Naive thymus-derived CD8-positive, alpha-beta T cell (primary cell): Measurements from ENCODE around the gene TLNRD1. TPM values are rescaled to one million over a fixed set of nuclear protein-coding genes. Genes with fewer than 3 reads are reported as not detected.

ENCODE experiments used
- ATAC-seq, 2 donors: fragments of 150-1000 bp; cut with Tn5 transposase in 1 of 2; sonication (Bioruptor Pico), chemical (Tn5 transposase) in 1 of 2; 1 replicate in 1 of 2; 2 replicates in 1 of 2; pipeline ENCODE4 v1.10.0; 2021; ENCODE audit warnings: mild to moderate bottlenecking in 2 of 2, moderate library complexity in 2 of 2
- POLR2A ChIA-PET: fragments of 350-600 bp; sonication (Branson Sonifier 250); formaldehyde crosslinking; loops from one replicate; lab custom pipeline; 2021; ENCODE audit warnings: antibody characterized with exemption; lab: Charles Lee
- DNase-seq, 10 donors: peaks; one replicate each; pipeline versions ENCODE4 v3.0.0 to v3.0.0-alpha.2; 2020 to 2022
- H3K27ac Mint-ChIP-seq, 10 donors: one replicate each; pipeline ENCODE4 v1.8.0; 2020 to 2022; ENCODE audit warnings: mild to moderate bottlenecking in 10 of 10, mixed read lengths in 10 of 10, moderate library complexity in 4 of 10, inconsistent platforms in 1 of 10
- H3K27me3 Mint-ChIP-seq, 5 donors: one replicate each; pipeline ENCODE4 v1.8.0; 2021 to 2022; ENCODE audit warnings: mixed read lengths in 5 of 5
- H3K36me3 Mint-ChIP-seq, 3 donors: one replicate each; pipeline ENCODE4 v1.8.0; 2020 to 2022; ENCODE audit warnings: mixed read lengths in 3 of 3, mild to moderate bottlenecking in 2 of 3, inconsistent platforms in 1 of 3
- H3K4me1 Mint-ChIP-seq, 4 donors: one replicate each; pipeline ENCODE4 v1.8.0; 2021 to 2022; ENCODE audit warnings: mixed read lengths in 4 of 4
- H3K4me3 Mint-ChIP-seq, 10 donors: one replicate each; pipeline ENCODE4 v1.8.0; 2020 to 2022; ENCODE audit warnings: mild to moderate bottlenecking in 10 of 10, mixed read lengths in 10 of 10, moderate library complexity in 6 of 10, inconsistent platforms in 1 of 10
- H3K9me3 Mint-ChIP-seq, 9 donors: one replicate each; pipeline ENCODE4 v1.8.0; 2020 to 2022; ENCODE audit warnings: mixed read lengths in 9 of 9, mild to moderate bottlenecking in 3 of 9, inconsistent platforms in 1 of 9, moderate library complexity in 1 of 9
- polyA plus RNA-seq, 3 donors: library from polyadenylated mRNA; unstranded; fragments of 300-500 nt; fragmentation: Illumina TruSeq; gene quantifications; one replicate each; pipeline ENCODE4 v1.2.3, GENCODE V29; 2021
- total RNA-seq, 8 experiments: library from RNA in 2 of 8; stranded (reverse) in 2 of 8; gene quantifications; one replicate each; pipeline ENCODE4 v1.2.3 and lab custom pipeline; 2021 to 2026

TLNRD1 gene
- total and polyA plus RNA-seq, 5 experiments from 2014 or later, result 2.2 to 19.6 (median 2.9) TPM

GRCh38 chr15:80992441-80992840 is 8.3 kb upstream of the TLNRD1 start:
- ATAC-seq (no peak), DNase-seq (no peak)
- no peak overlapping the region for H3K4me3 Mint-ChIP-seq
- H3K4me1 Mint-ChIP-seq, result peaks cover 27 to 50% (median 42%) of the 10 kb centered on the region in 4 donors
- peaks cover 0 to 4% (median 0%) of the 10 kb centered on the region in 9 donors for H3K9me3 Mint-ChIP-seq
- H3K27me3 Mint-ChIP-seq, result no peaks in the 10 kb centered on the region
- H3K27ac Mint-ChIP-seq, result peak overlapping the region in 1 of 10 donors; percentile 45
- H3K36me3 Mint-ChIP-seq, result peaks cover 0 to 7% (median 0%) of the 10 kb centered on the region in 3 donors
- POLR2A ChIA-PET, result no interaction called here

- no peaks in the 10 kb centered on the region for H3K36me3 Mint-ChIP-seq
- no peaks in the 10 kb centered on the region for H3K27me3 Mint-ChIP-seq
- no peak overlapping the region for H3K4me3 Mint-ChIP-seq
- ATAC-seq, result no peak
- DNase-seq, result no peak
- POLR2A ChIA-PET, result no interaction called here
- peaks cover 21 to 46% (median 30%) of the 10 kb centered on the region in 4 donors for H3K4me1 Mint-ChIP-seq
- peaks cover 0 to 4% (median 0%) of the 10 kb centered on the region in 9 donors for H3K9me3 Mint-ChIP-seq
- H3K27ac Mint-ChIP-seq, result peak overlapping the region in 1 of 10 donors; percentile 56
Measured at GRCh38 chr15:80996247-80996646, 4.5 kb upstream of the TLNRD1 start.

GRCh38 chr15:80997692-80998091 is 3.0 kb upstream of the TLNRD1 start:
- ATAC-seq (no peak), DNase-seq (no peak)
- H3K4me3 Mint-ChIP-seq, result peak overlapping the region in 1 of 10 donors; percentile 38
- H3K27ac Mint-ChIP-seq, result peak overlapping the region in 7 of 10 donors; percentile 6 to 94 (median 49)
- peaks cover 0 to 2% (median 0%) of the 10 kb centered on the region in 3 donors for H3K36me3 Mint-ChIP-seq
- H3K4me1 Mint-ChIP-seq, result peaks cover 17 to 38% (median 23%) of the 10 kb centered on the region in 4 donors
- peaks cover 0 to 4% (median 0%) of the 10 kb centered on the region in 9 donors for H3K9me3 Mint-ChIP-seq
- H3K27me3 Mint-ChIP-seq, result no peaks in the 10 kb centered on the region
- POLR2A ChIA-PET, result interaction anchor here (1.7 kb wide), 1 partner anchor 7 kb away, joined by 8 read pairs; the partner anchor contains the start of gene MESD

- no peaks in the 10 kb centered on the region for H3K27me3 Mint-ChIP-seq
- ATAC-seq (peak in 1 of 2 donors; percentile 26), DNase-seq (no peak)
- POLR2A ChIA-PET, result interaction anchor here (1.7 kb wide), 1 partner anchor 8 kb away, joined by 8 read pairs; the partner anchor contains the start of gene MESD
- H3K36me3 Mint-ChIP-seq, result peaks cover 0 to 5% (median under 1%) of the 10 kb centered on the region in 3 donors
- peak overlapping the region in 9 of 10 donors; percentile 10 to 94 (median 83) for H3K27ac Mint-ChIP-seq
- peak overlapping the region in 7 of 10 donors; percentile 22 to 77 (median 33) for H3K4me3 Mint-ChIP-seq
- H3K9me3 Mint-ChIP-seq, result peaks cover 0 to 4% (median 0%) of the 10 kb centered on the region in 9 donors
- peaks cover 17 to 41% (median 26%) of the 10 kb centered on the region in 4 donors for H3K4me1 Mint-ChIP-seq
Measured at GRCh38 chr15:80998251-80998650, 2.5 kb upstream of the TLNRD1 start.

GRCh38 chr15:80999623-81000036 is 1.1 kb upstream of the TLNRD1 start:
- POLR2A ChIA-PET, result interaction anchor here (1.1 to 3.4 kb wide), 6 partner anchors 10 to 303 kb away, joined by 3 to 58 read pairs (median 4); partner anchors contain the start of gene MESD
- ATAC-seq, result peak; percentile 10 to 29
- Mint-ChIP-seq H3K9me3 (peaks cover 0 to 4% (median 0%) of the 10 kb centered on the region in 9 donors), H3K4me3 (peak overlapping the region; percentile 88 to 98 (median 94)), H3K27me3 (no peaks in the 10 kb centered on the region), H3K4me1 (peaks cover 25 to 55% (median 40%) of the 10 kb centered on the region in 4 donors), H3K36me3 (peaks cover 0 to 19% (median 6%) of the 10 kb centered on the region in 3 donors), H3K27ac (peak overlapping the region; percentile 93 to 99 (median 96))
- peak in 9 of 10 donors; percentile 16 to 52 (median 39) for DNase-seq

- POLR2A ChIA-PET, result interaction anchor here (0.8 to 3.4 kb wide), 9 partner anchors 11 to 303 kb away, joined by 3 to 58 read pairs (median 4); partner anchors contain the start of gene MESD
- peak in 3 of 10 donors; percentile 19 to 31 (median 29) for DNase-seq
Measured at GRCh38 chr15:81000144-81000623, 539 bp upstream of the TLNRD1 start.

GRCh38 chr15:81001152-81002008 is 657 bp downstream of the TLNRD1 start:
- Mint-ChIP-seq H3K36me3 (peaks cover 0 to 22% (median 6%) of the 10 kb centered on the region in 3 donors), H3K4me3 (peak overlapping the region; percentile 88 to 98 (median 94)), H3K9me3 (peaks cover 0 to 2% (median 0%) of the 10 kb centered on the region in 9 donors), H3K4me1 (peaks cover 25 to 59% (median 55%) of the 10 kb centered on the region in 4 donors), H3K27me3 (no peaks in the 10 kb centered on the region), H3K27ac (peak overlapping the region in 6 of 10 donors; percentile 79 to 98 (median 96))
- peak; percentile 43 to 49 for ATAC-seq
- peak in 9 of 10 donors; percentile 24 to 70 (median 48) for DNase-seq
- POLR2A ChIA-PET, result interaction anchor here (0.7 to 3.4 kb wide), 11 partner anchors 8 to 1078 kb away, joined by 3 to 58 read pairs (median 4); partner anchors contain the start of gene MESD

More at GRCh38 chr15:81000144-81000623, 539 bp upstream of the TLNRD1 start:
- H3K27me3 Mint-ChIP-seq, result no peaks in the 10 kb centered on the region
- H3K4me1 Mint-ChIP-seq, result peaks cover 26 to 60% (median 45%) of the 10 kb centered on the region in 4 donors
- H3K4me3 Mint-ChIP-seq, result peak overlapping the region; percentile 88 to 98 (median 94)
- ATAC-seq, result no peak
- peaks cover 0 to 22% (median 6%) of the 10 kb centered on the region in 3 donors for H3K36me3 Mint-ChIP-seq
- peak overlapping the region; percentile 93 to 99 (median 96) for H3K27ac Mint-ChIP-seq
- peaks cover 0 to 4% (median 0%) of the 10 kb centered on the region in 9 donors for H3K9me3 Mint-ChIP-seq

GRCh38 chr15:81002009-81002330 is 1.2 kb downstream of the TLNRD1 start:
- DNase-seq (peak in 2 of 10 donors; percentile 29 to 38), ATAC-seq (no peak)
- Mint-ChIP-seq H3K9me3 (peaks cover 0 to 2% (median 0%) of the 10 kb centered on the region in 9 donors), H3K4me1 (peaks cover 25 to 60% (median 56%) of the 10 kb centered on the region in 4 donors), H3K27ac (peak overlapping the region in 5 of 10 donors; percentile 53 to 72 (median 66)), H3K36me3 (peaks cover 0 to 22% (median 6%) of the 10 kb centered on the region in 3 donors), H3K4me3 (peak overlapping the region; percentile 69 to 93 (median 80)), H3K27me3 (no peaks in the 10 kb centered on the region)
- POLR2A ChIA-PET, result interaction anchor here (1.2 to 3.4 kb wide), 4 partner anchors 12 to 267 kb away, joined by 3 to 58 read pairs (median 6); partner anchors contain the start of gene MESD

- Mint-ChIP-seq H3K4me1 (peaks cover 25 to 65% (median 59%) of the 10 kb centered on the region in 4 donors), H3K27ac (no peak overlapping the region), H3K4me3 (peak overlapping the region in 9 of 10 donors; percentile 10 to 93 (median 43)), H3K27me3 (no peaks in the 10 kb centered on the region), H3K9me3 (peaks cover 0 to 2% (median 0%) of the 10 kb centered on the region in 9 donors), H3K36me3 (peaks cover 0 to 22% (median 6%) of the 10 kb centered on the region in 3 donors)
- POLR2A ChIA-PET, result interaction anchor here (1.2 to 3.4 kb wide), 3 partner anchors 13 to 266 kb away, joined by 3 to 58 read pairs (median 4); partner anchors contain the start of gene MESD
- DNase-seq (peak in 1 of 10 donors; percentile 10), ATAC-seq (no peak)
Measured at GRCh38 chr15:81002331-81003096, 1.8 kb downstream of the TLNRD1 start.

GRCh38 chr15:81003097-81003350 is 2.3 kb downstream of the TLNRD1 start:
- POLR2A ChIA-PET, result interaction anchor here (1.5 kb wide), 1 partner anchor 24 kb away, joined by 5 read pairs; no protein-coding TSS in a partner anchor
- Mint-ChIP-seq H3K27ac (peak overlapping the region in 2 of 10 donors; percentile 71 to 77), H3K4me1 (peaks cover 25 to 68% (median 60%) of the 10 kb centered on the region in 4 donors), H3K4me3 (peak overlapping the region in 7 of 10 donors; percentile 8 to 83 (median 68)), H3K27me3 (no peaks in the 10 kb centered on the region), H3K9me3 (peaks cover 0 to 2% (median 0%) of the 10 kb centered on the region in 9 donors), H3K36me3 (peaks cover 0 to 22% (median 6%) of the 10 kb centered on the region in 3 donors)
- no peak for DNase-seq
- no peak for ATAC-seq

- ATAC-seq (no peak), DNase-seq (no peak)
- H3K27me3 Mint-ChIP-seq, result no peaks in the 10 kb centered on the region
- peaks cover 0 to 2% (median 0%) of the 10 kb centered on the region in 9 donors for H3K9me3 Mint-ChIP-seq
- peaks cover 0 to 22% (median 6%) of the 10 kb centered on the region in 3 donors for H3K36me3 Mint-ChIP-seq
- H3K4me1 Mint-ChIP-seq, result peaks cover 12 to 64% (median 55%) of the 10 kb centered on the region in 4 donors
- POLR2A ChIA-PET, result interaction anchor here (0.8 kb wide), 1 partner anchor 26 kb away, joined by 4 read pairs; no protein-coding TSS in a partner anchor
- peak overlapping the region in 1 of 10 donors; percentile 20 for H3K27ac Mint-ChIP-seq
- H3K4me3 Mint-ChIP-seq, result no peak overlapping the region
Measured at GRCh38 chr15:81006124-81006523, 5.4 kb downstream of the TLNRD1 start.
